SK-N-MC (cell line): ENCODE measurements around the gene EEF2K.

Experiments used
- EZH2 ChIP-seq: fragments of 200-600 bp; sonication (generic); IDR thresholded peaks from one replicate; pipeline ENCODE4 v1.6.1; 2017; ENCODE audit warnings: antibody characterized with exemption
- POLR2AphosphoS5 ChIP-seq: IDR thresholded peaks from 2 replicates; pipeline ENCODE4 v1.6.1; 2012; ENCODE audit warnings: mild to moderate bottlenecking, low read depth, low read length, borderline replicate concordance

GRCh38 chr16:22323959-22324786, 118.1 kb downstream of the EEF2K start:
- no peak for TF ChIP-seq EZH2
- no peak for TF ChIP-seq POLR2AphosphoS5
